ENCODE data around the gene SCIMP.
"Not testable (repeated sequence)": the region's sequence is repeated elsewhere in the genome, so short reads cannot be mapped to it uniquely, and the experiment has no call there.

Gene SCIMP

GRCh38 chr17:5238333-5238732, 3.7 kb upstream of the SCIMP start:
- DNase-seq: no peak

- DNase-seq: peak in 6 of 58 donors; percentile 2 to 22 (median 12)
Measured at GRCh38 chr17:5237541-5238016, 2.9 kb upstream of the SCIMP start.

GRCh38 chr17:5236938-5237540, 2.4 kb upstream of the SCIMP start:
- DNase-seq: no peak

GRCh38 chr17:5233492-5233891, 1.2 kb downstream of the SCIMP start:
- not testable (repeated sequence) for DNase-seq

GRCh38 chr17:5226940-5227878, 7.5 kb downstream of the SCIMP start:
- no peak for DNase-seq

GRCh38 chr17:5225668-5226457, 8.8 kb downstream of the SCIMP start:
- DNase-seq: no peak

GRCh38 chr17:5221912-5222311, 12.7 kb downstream of the SCIMP start:
- DNase-seq: not testable (repeated sequence)

- DNase-seq: no peak
Measured at GRCh38 chr17:5220074-5220473, 14.6 kb downstream of the SCIMP start.

GRCh38 chr17:5219536-5219935, 15.1 kb downstream of the SCIMP start:
- DNase-seq: no peak

- DNase-seq: not testable (repeated sequence)
Measured at GRCh38 chr17:5217562-5217961, 17.1 kb downstream of the SCIMP start.

GRCh38 chr17:5211458-5211857, 23.2 kb downstream of the SCIMP start:
- no peak for DNase-seq

GRCh38 chr17:5210614-5211252, 23.9 kb downstream of the SCIMP start:
- DNase-seq: no peak

- no peak for DNase-seq
Measured at GRCh38 chr17:5210091-5210490, 24.6 kb downstream of the SCIMP start.

- no peak for DNase-seq
Measured at GRCh38 chr17:5209396-5209795, 25.3 kb downstream of the SCIMP start.

- no peak for DNase-seq
Measured at GRCh38 chr17:5203908-5204294, 30.8 kb downstream of the SCIMP start.

- no peak for DNase-seq
Measured at GRCh38 chr17:5203178-5203907, 31.3 kb downstream of the SCIMP start.

GRCh38 chr17:5201011-5201410, 33.6 kb downstream of the SCIMP start:
- DNase-seq: no peak

- DNase-seq: no peak
Measured at GRCh38 chr17:5200360-5200759, 34.3 kb downstream of the SCIMP start.

GRCh38 chr17:5198472-5198871, 36.2 kb downstream of the SCIMP start:
- DNase-seq: no peak

- peak in 5 of 58 donors; percentile 1 to 39 (median 12) for DNase-seq
Measured at GRCh38 chr17:5194346-5194745, 40.3 kb downstream of the SCIMP start.
